ENCODE data around the gene VWA3B.

VWA3B gene

GRCh38 chr2:98157557-98157956, 70.6 kb downstream of the VWA3B start:
- peaks cover 15% of the 10 kb centered on the region for H3K4me1 ChIP-seq (ENCODE audit: control insufficient read depth, insufficient read depth, low read length)
- H3K9ac ChIP-seq (ENCODE audit: low read length) = no peak overlapping the region
- no peak overlapping the region for H3K4me3 ChIP-seq (ENCODE audit: low read length)
- no peaks in the 10 kb centered on the region for H3K9me3 ChIP-seq (ENCODE audit: control insufficient read depth, low read length)
- no peaks in the 10 kb centered on the region for H3K27me3 ChIP-seq (replicated peaks; ENCODE audit: control insufficient read depth, insufficient read depth, low read length)
- no peak for DNase-seq (ENCODE audit: low read depth)
- H3K36me3 ChIP-seq (ENCODE audit: control insufficient read depth, insufficient read depth, low read length, severe bottlenecking) = no peaks in the 10 kb centered on the region

DNA sequence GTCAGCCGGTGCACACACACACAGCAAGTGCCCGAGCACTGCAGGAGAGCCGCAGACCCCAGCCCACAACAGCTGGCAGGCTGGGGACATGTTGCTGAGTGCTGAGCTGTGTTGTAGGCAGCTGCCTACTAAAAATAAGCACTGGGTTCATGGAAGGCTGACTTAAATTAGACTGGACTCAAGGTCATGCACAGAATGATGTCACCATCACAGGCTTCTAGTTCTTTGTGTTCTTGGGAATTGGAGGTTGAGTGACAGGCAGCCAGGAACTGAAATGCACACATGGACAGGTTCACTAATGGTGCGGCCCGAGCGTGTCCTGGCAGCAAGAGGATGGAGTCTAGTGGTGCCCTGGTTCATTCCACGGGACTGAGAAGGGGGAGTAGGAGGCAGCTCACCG, 71.3 kb downstream of the VWA3B start:
- Histone ChIP-seq H3K9ac (ENCODE audit: low read length) (no peak overlapping the region), H3K4me1 (ENCODE audit: control insufficient read depth, insufficient read depth, low read length) (peaks cover 15% of the 10 kb centered on the region), H3K4me3 (ENCODE audit: low read length) (no peak overlapping the region), H3K36me3 (ENCODE audit: control insufficient read depth, insufficient read depth, low read length, severe bottlenecking) (no peaks in the 10 kb centered on the region), H3K9me3 (ENCODE audit: control insufficient read depth, low read length) (no peaks in the 10 kb centered on the region), H3K27me3 (replicated peaks; ENCODE audit: control insufficient read depth, insufficient read depth, low read length) (no peaks in the 10 kb centered on the region)
- DNase-seq (ENCODE audit: low read depth) = no peak

DNA sequence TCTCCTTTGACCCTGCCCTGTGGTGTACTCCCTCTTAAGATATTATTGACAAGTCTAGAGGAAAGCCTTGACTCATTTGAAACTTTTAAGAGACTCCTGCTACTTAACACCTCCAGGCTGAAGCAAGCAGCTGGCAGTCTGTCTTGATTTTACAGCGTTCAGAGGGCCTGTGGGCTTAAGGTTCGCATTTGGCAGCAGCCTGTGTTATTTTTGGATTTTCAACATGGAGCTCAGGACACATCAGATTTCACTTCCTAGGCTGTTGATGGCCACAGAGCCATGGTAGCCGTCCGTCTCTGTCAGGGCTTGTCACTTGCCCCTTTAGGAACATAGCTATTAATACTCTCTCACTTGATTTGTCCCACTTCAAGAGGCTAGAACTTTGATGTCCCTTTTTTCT, 73.6 kb downstream of the VWA3B start:
- no peaks in the 10 kb centered on the region for H3K27me3 ChIP-seq (replicated peaks; ENCODE audit: control insufficient read depth, insufficient read depth, low read length)
- H3K4me3 ChIP-seq (ENCODE audit: low read length) = no peak overlapping the region
- no peak for DNase-seq (ENCODE audit: low read depth)
- peaks cover 15% of the 10 kb centered on the region for H3K4me1 ChIP-seq (ENCODE audit: control insufficient read depth, insufficient read depth, low read length)
- H3K9me3 ChIP-seq (ENCODE audit: control insufficient read depth, low read length) = no peaks in the 10 kb centered on the region
- H3K9ac ChIP-seq (ENCODE audit: low read length) = no peak overlapping the region
- H3K36me3 ChIP-seq (ENCODE audit: control insufficient read depth, insufficient read depth, low read length, severe bottlenecking) = no peaks in the 10 kb centered on the region

DNA sequence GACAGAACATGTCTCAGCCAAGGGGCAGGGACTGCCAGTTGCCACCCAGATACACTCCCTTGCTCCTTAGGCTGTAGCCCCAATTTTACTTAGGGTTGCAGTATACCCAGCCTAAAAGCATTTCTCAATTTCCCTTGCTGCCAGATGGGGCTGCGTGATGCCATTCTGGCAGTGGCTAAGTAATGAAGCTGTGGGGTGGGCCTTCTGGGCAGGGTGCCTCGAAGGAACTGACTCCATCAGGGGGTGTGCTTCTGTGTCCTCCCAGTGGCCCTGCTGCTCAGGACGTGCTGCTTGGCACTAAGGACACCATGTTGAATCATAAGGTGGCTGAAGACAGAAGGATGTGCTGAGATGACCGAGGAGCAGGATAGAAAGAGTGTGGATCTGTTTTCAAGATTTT, 74.2 kb downstream of the VWA3B start:
- Histone ChIP-seq H3K4me1 (ENCODE audit: control insufficient read depth, insufficient read depth, low read length) (peaks cover 15% of the 10 kb centered on the region), H3K27me3 (replicated peaks; ENCODE audit: control insufficient read depth, insufficient read depth, low read length) (no peaks in the 10 kb centered on the region), H3K4me3 (ENCODE audit: low read length) (no peak overlapping the region), H3K9me3 (ENCODE audit: control insufficient read depth, low read length) (no peaks in the 10 kb centered on the region), H3K9ac (ENCODE audit: low read length) (no peak overlapping the region), H3K36me3 (ENCODE audit: control insufficient read depth, insufficient read depth, low read length, severe bottlenecking) (no peaks in the 10 kb centered on the region)
- no peak for DNase-seq (ENCODE audit: low read depth)

DNA sequence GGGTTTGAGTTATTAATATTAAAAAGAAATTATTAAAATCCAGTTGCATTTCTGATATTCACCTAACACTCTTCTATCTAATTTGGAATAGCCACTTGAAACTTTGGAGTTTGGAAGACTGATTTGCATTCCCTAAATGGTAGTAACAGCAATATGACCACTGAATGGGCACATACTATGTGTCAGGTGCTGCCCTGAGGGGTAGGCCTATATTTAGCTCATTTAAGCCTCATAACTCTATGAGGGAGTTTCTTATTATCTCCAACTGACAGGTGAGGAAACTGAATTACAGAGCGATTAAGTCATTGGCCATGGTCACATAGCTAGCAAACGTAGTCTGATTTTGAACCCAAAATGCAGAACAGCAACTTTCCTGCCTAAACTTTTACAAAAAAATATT, 77.3 kb downstream of the VWA3B start:
- Histone ChIP-seq H3K4me1 (ENCODE audit: control insufficient read depth, insufficient read depth, low read length) (peaks cover 5% of the 10 kb centered on the region), H3K9ac (ENCODE audit: low read length) (no peak overlapping the region), H3K4me3 (ENCODE audit: low read length) (no peak overlapping the region), H3K36me3 (ENCODE audit: control insufficient read depth, insufficient read depth, low read length, severe bottlenecking) (no peaks in the 10 kb centered on the region), H3K9me3 (ENCODE audit: control insufficient read depth, low read length) (no peaks in the 10 kb centered on the region), H3K27me3 (replicated peaks; ENCODE audit: control insufficient read depth, insufficient read depth, low read length) (no peaks in the 10 kb centered on the region)
- no peak for DNase-seq (ENCODE audit: low read depth)

GRCh38 chr2:98165516-98166071, 78.6 kb downstream of the VWA3B start:
- Histone ChIP-seq H3K4me1 (ENCODE audit: control insufficient read depth, insufficient read depth, low read length) (peaks cover 13% of the 10 kb centered on the region), H3K4me3 (ENCODE audit: low read length) (no peak overlapping the region), H3K9ac (ENCODE audit: low read length) (no peak overlapping the region), H3K27me3 (replicated peaks; ENCODE audit: control insufficient read depth, insufficient read depth, low read length) (no peaks in the 10 kb centered on the region), H3K36me3 (ENCODE audit: control insufficient read depth, insufficient read depth, low read length, severe bottlenecking) (no peaks in the 10 kb centered on the region), H3K9me3 (ENCODE audit: control insufficient read depth, low read length) (no peaks in the 10 kb centered on the region)
- DNase-seq (ENCODE audit: low read depth) = no peak

- no peak overlapping the region for H3K9ac ChIP-seq (ENCODE audit: low read length)
- no peak overlapping the region for H3K4me3 ChIP-seq (ENCODE audit: low read length)
- no peak for DNase-seq (ENCODE audit: low read depth)
- H3K27me3 ChIP-seq (replicated peaks; ENCODE audit: control insufficient read depth, insufficient read depth, low read length) = peaks cover 5% of the 10 kb centered on the region
- H3K4me1 ChIP-seq (ENCODE audit: control insufficient read depth, insufficient read depth, low read length) = peaks cover 8% of the 10 kb centered on the region
- no peaks in the 10 kb centered on the region for H3K36me3 ChIP-seq (ENCODE audit: control insufficient read depth, insufficient read depth, low read length, severe bottlenecking)
- no peaks in the 10 kb centered on the region for H3K9me3 ChIP-seq (ENCODE audit: control insufficient read depth, low read length)
These were observed 80.9 kb downstream of the VWA3B start for GRCh38 chr2:98167916-98168315.

- Histone ChIP-seq H3K36me3 (ENCODE audit: control insufficient read depth, insufficient read depth, low read length, severe bottlenecking) (no peaks in the 10 kb centered on the region), H3K27me3 (replicated peaks; ENCODE audit: control insufficient read depth, insufficient read depth, low read length) (peaks cover 23% of the 10 kb centered on the region), H3K4me3 (ENCODE audit: low read length) (no peak overlapping the region), H3K4me1 (ENCODE audit: control insufficient read depth, insufficient read depth, low read length) (peaks cover 8% of the 10 kb centered on the region), H3K9me3 (ENCODE audit: control insufficient read depth, low read length) (peaks cover 6% of the 10 kb centered on the region), H3K9ac (ENCODE audit: low read length) (no peak overlapping the region)
- DNase-seq (ENCODE audit: low read depth) = no peak
These were observed 83.1 kb downstream of the VWA3B start for GRCh38 chr2:98170076-98170475.

DNA sequence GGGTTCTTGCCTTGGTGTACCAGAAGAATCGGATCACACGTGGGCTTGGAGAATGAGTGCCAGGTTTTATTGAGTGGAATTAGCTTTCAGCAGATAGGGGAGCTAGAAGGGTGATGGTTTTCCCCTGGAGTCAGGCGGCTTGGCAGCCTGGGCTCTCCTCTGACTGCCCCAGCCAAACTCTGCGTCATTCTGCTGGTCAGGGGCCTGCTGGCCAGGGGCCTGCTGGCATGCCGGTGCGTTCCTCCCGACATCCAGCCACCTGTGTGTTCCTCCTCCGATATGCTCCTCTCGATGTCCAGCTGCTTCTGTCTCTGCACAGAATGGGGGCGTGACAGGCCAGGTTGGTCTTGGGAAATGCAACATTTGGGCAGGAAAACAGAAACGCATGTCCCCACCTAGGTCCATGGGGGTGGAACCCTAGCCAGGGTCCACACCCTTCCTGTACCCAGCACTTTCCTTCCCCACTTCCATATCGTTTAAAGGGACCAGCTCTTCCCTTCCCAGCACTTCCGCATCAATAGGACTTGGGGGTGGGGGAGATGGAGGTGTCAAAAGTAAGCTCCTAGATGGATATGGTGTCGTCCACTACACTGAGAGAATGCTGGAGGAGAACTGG, 85.3 kb downstream of the VWA3B start:
- Histone ChIP-seq H3K9ac (ENCODE audit: low read length) (no peak overlapping the region), H3K4me1 (ENCODE audit: control insufficient read depth, insufficient read depth, low read length) (peaks cover 8% of the 10 kb centered on the region), H3K27me3 (replicated peaks; ENCODE audit: control insufficient read depth, insufficient read depth, low read length) (peaks cover 41% of the 10 kb centered on the region), H3K4me3 (ENCODE audit: low read length) (no peak overlapping the region), H3K9me3 (ENCODE audit: control insufficient read depth, low read length) (peaks cover 6% of the 10 kb centered on the region), H3K36me3 (ENCODE audit: control insufficient read depth, insufficient read depth, low read length, severe bottlenecking) (no peaks in the 10 kb centered on the region)
- no peak for DNase-seq (ENCODE audit: low read depth)

GRCh38 chr2:98172951-98173350, 86.0 kb downstream of the VWA3B start:
- peaks cover 8% of the 10 kb centered on the region for H3K4me1 ChIP-seq (ENCODE audit: control insufficient read depth, insufficient read depth, low read length)
- H3K27me3 ChIP-seq (replicated peaks; ENCODE audit: control insufficient read depth, insufficient read depth, low read length) = peaks cover 47% of the 10 kb centered on the region
- peaks cover 6% of the 10 kb centered on the region for H3K9me3 ChIP-seq (ENCODE audit: control insufficient read depth, low read length)
- H3K36me3 ChIP-seq (ENCODE audit: control insufficient read depth, insufficient read depth, low read length, severe bottlenecking) = no peaks in the 10 kb centered on the region
- no peak overlapping the region for H3K4me3 ChIP-seq (ENCODE audit: low read length)
- no peak for DNase-seq (ENCODE audit: low read depth)
- H3K9ac ChIP-seq (ENCODE audit: low read length) = no peak overlapping the region

DNA sequence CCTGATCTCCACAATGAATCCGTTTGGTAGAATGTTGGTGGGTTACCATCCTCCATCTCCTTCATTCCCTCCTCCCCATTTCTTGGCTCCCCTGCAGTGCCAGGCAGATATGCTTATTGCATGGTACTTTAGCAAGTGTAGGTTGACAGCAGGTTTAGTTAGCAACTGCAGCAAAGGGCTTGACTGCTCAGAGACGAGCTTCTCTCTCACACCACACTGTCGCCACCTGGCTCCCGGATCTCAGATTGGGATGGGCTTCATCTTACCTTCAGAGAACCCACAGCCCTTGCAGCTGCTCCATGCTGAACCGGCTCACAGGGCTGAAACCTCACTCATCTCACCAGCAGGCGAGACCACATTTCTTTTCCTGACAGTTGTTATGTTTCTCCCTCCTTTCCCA, 88.8 kb downstream of the VWA3B start:
- H3K27me3 ChIP-seq (replicated peaks; ENCODE audit: control insufficient read depth, insufficient read depth, low read length) = peaks cover 66% of the 10 kb centered on the region
- H3K9me3 ChIP-seq (ENCODE audit: control insufficient read depth, low read length) = peaks cover 6% of the 10 kb centered on the region
- no peaks in the 10 kb centered on the region for H3K4me1 ChIP-seq (ENCODE audit: control insufficient read depth, insufficient read depth, low read length)
- no peak for DNase-seq (ENCODE audit: low read depth)
- H3K9ac ChIP-seq (ENCODE audit: low read length) = no peak overlapping the region
- no peak overlapping the region for H3K4me3 ChIP-seq (ENCODE audit: low read length)
- no peaks in the 10 kb centered on the region for H3K36me3 ChIP-seq (ENCODE audit: control insufficient read depth, insufficient read depth, low read length, severe bottlenecking)

DNA sequence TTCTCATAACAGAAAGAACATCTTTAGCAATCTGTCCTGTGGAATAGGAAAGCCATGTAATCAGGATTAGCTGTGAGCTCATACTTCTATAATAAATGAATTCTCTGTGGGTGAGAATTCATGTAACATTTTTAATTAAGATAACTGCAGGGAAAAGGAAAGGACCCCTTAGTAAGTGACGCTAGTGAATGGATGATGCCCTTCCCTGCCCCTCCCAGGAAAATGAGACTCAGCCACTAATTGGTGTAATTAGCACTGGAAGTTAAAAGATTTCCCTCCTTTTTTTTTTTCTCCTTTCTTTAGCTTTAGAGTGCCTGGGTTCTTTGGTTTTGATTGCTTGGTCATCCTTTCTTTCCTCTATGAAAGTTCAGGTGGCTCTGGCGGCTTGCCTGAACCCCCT, 90.3 kb downstream of the VWA3B start:
- Histone ChIP-seq H3K4me3 (ENCODE audit: low read length) (no peak overlapping the region), H3K9me3 (ENCODE audit: control insufficient read depth, low read length) (peaks cover 6% of the 10 kb centered on the region), H3K36me3 (ENCODE audit: control insufficient read depth, insufficient read depth, low read length, severe bottlenecking) (no peaks in the 10 kb centered on the region), H3K9ac (ENCODE audit: low read length) (no peak overlapping the region), H3K4me1 (ENCODE audit: control insufficient read depth, insufficient read depth, low read length) (no peaks in the 10 kb centered on the region), H3K27me3 (replicated peaks; ENCODE audit: control insufficient read depth, insufficient read depth, low read length) (peaks cover 66% of the 10 kb centered on the region)
- no peak for DNase-seq (ENCODE audit: low read depth)

All from adipocyte (in vitro differentiated cells).